ENCODE data around the gene SHMT1.
A peak's percentile ranks its signal among the peaks of the same experiment; 100 is the strongest.

Gene SHMT1

GRCh38 chr17:18326572-18326971 is 36.8 kb downstream of the SHMT1 start:
- H3K9me3 Mint-ChIP-seq, result no peaks in the 10 kb centered on the region
- H3K36me3 Mint-ChIP-seq (ENCODE audit: low read depth), result peaks cover 99% of the 10 kb centered on the region
- intact Hi-C loops (cut with micrococcal nuclease), result no loop called here
- peaks cover 51% of the 10 kb centered on the region for H3K4me1 Mint-ChIP-seq (ENCODE audit: low read depth)
- no peak overlapping the region for H3K4me3 Mint-ChIP-seq
- H3K27ac Mint-ChIP-seq, result peak overlapping the region; percentile 33
- no peaks in the 10 kb centered on the region for H3K27me3 Mint-ChIP-seq

GRCh38 chr17:18326039-18326438 is 37.3 kb downstream of the SHMT1 start:
- Mint-ChIP-seq H3K4me1 (ENCODE audit: low read depth) (peaks cover 56% of the 10 kb centered on the region), H3K27ac (peak overlapping the region; percentile 33), H3K27me3 (no peaks in the 10 kb centered on the region), H3K9me3 (no peaks in the 10 kb centered on the region), H3K4me3 (no peak overlapping the region), H3K36me3 (ENCODE audit: low read depth) (peaks cover 99% of the 10 kb centered on the region)
- intact Hi-C loops (cut with micrococcal nuclease), result no loop called here

GRCh38 chr17:18324140-18325050 is 39.0 kb downstream of the SHMT1 start:
- Mint-ChIP-seq H3K4me1 (ENCODE audit: low read depth) (peaks cover 72% of the 10 kb centered on the region), H3K27me3 (no peaks in the 10 kb centered on the region), H3K9me3 (no peaks in the 10 kb centered on the region), H3K36me3 (ENCODE audit: low read depth) (peaks cover 99% of the 10 kb centered on the region), H3K4me3 (no peak overlapping the region), H3K27ac (peak overlapping the region; percentile 32)
- intact Hi-C loops (cut with micrococcal nuclease), result loop anchor here (1.0 kb wide), 1 partner anchor 9 kb away; the partner anchor contains the start of gene SMCR8

GRCh38 chr17:18323507-18324139 is 39.7 kb downstream of the SHMT1 start:
- Mint-ChIP-seq H3K9me3 (no peaks in the 10 kb centered on the region), H3K27me3 (no peaks in the 10 kb centered on the region), H3K4me1 (ENCODE audit: low read depth) (peaks cover 80% of the 10 kb centered on the region), H3K4me3 (no peak overlapping the region), H3K27ac (peak overlapping the region; percentile 41), H3K36me3 (ENCODE audit: low read depth) (peaks cover 99% of the 10 kb centered on the region)
- intact Hi-C loops (cut with micrococcal nuclease), result no loop called here

- intact Hi-C loops (cut with micrococcal nuclease), result no loop called here
- Mint-ChIP-seq H3K27ac (peak overlapping the region; percentile 41), H3K4me3 (no peak overlapping the region), H3K9me3 (no peaks in the 10 kb centered on the region), H3K4me1 (ENCODE audit: low read depth) (peaks cover 85% of the 10 kb centered on the region), H3K27me3 (no peaks in the 10 kb centered on the region), H3K36me3 (ENCODE audit: low read depth) (peaks cover 97% of the 10 kb centered on the region)
These were observed 40.3 kb downstream of the SHMT1 start for GRCh38 chr17:18323007-18323406.

GRCh38 chr17:18322522-18322921 is 40.8 kb downstream of the SHMT1 start:
- Mint-ChIP-seq H3K9me3 (no peaks in the 10 kb centered on the region), H3K27ac (peak overlapping the region; percentile 24), H3K27me3 (no peaks in the 10 kb centered on the region), H3K4me1 (ENCODE audit: low read depth) (peaks cover 90% of the 10 kb centered on the region), H3K36me3 (ENCODE audit: low read depth) (peaks cover 97% of the 10 kb centered on the region), H3K4me3 (no peak overlapping the region)
- intact Hi-C loops (cut with micrococcal nuclease), result no loop called here

GRCh38 chr17:18321309-18321708 is 42.0 kb downstream of the SHMT1 start:
- no peak overlapping the region for H3K27ac Mint-ChIP-seq
- H3K36me3 Mint-ChIP-seq (ENCODE audit: low read depth), result peaks cover 97% of the 10 kb centered on the region

GRCh38 chr17:18320301-18320700 is 43.0 kb downstream of the SHMT1 start:
- Mint-ChIP-seq H3K9me3 (peaks cover 6% of the 10 kb centered on the region), H3K4me3 (peak overlapping the region; percentile 32), H3K27me3 (no peaks in the 10 kb centered on the region), H3K36me3 (ENCODE audit: low read depth) (peaks cover 98% of the 10 kb centered on the region), H3K4me1 (ENCODE audit: low read depth) (peaks cover 94% of the 10 kb centered on the region), H3K27ac (peak overlapping the region; percentile 7)
- intact Hi-C loops (cut with micrococcal nuclease), result no loop called here

More at GRCh38 chr17:18321309-18321708, 42.0 kb downstream of the SHMT1 start:
- intact Hi-C loops (cut with micrococcal nuclease), result no loop called here
- H3K4me1 Mint-ChIP-seq (ENCODE audit: low read depth), result peaks cover 96% of the 10 kb centered on the region
- H3K4me3 Mint-ChIP-seq, result no peak overlapping the region
- no peaks in the 10 kb centered on the region for H3K27me3 Mint-ChIP-seq
- H3K9me3 Mint-ChIP-seq, result peaks cover 4% of the 10 kb centered on the region

GRCh38 chr17:18319604-18320256 is 43.6 kb downstream of the SHMT1 start:
- Mint-ChIP-seq H3K27me3 (no peaks in the 10 kb centered on the region), H3K9me3 (peaks cover 6% of the 10 kb centered on the region), H3K4me1 (ENCODE audit: low read depth) (peaks cover 88% of the 10 kb centered on the region), H3K4me3 (peak overlapping the region; percentile 32), H3K36me3 (ENCODE audit: low read depth) (peaks cover 98% of the 10 kb centered on the region), H3K27ac (peak overlapping the region; percentile 7)
- intact Hi-C loops (cut with micrococcal nuclease), result no loop called here

GRCh38 chr17:18318771-18319450 is 44.4 kb downstream of the SHMT1 start:
- intact Hi-C loops (cut with micrococcal nuclease), result no loop called here
- Mint-ChIP-seq H3K36me3 (ENCODE audit: low read depth) (peaks cover 98% of the 10 kb centered on the region), H3K27ac (peak overlapping the region; percentile 7), H3K9me3 (peaks cover 6% of the 10 kb centered on the region), H3K4me3 (peak overlapping the region; percentile 50), H3K4me1 (ENCODE audit: low read depth) (peaks cover 83% of the 10 kb centered on the region), H3K27me3 (no peaks in the 10 kb centered on the region)

GRCh38 chr17:18318117-18318516 is 45.2 kb downstream of the SHMT1 start:
- Mint-ChIP-seq H3K4me3 (peak overlapping the region; percentile 64), H3K27ac (peak overlapping the region; percentile 100), H3K36me3 (ENCODE audit: low read depth) (peaks cover 96% of the 10 kb centered on the region), H3K4me1 (ENCODE audit: low read depth) (peaks cover 83% of the 10 kb centered on the region), H3K9me3 (peaks cover 6% of the 10 kb centered on the region), H3K27me3 (no peaks in the 10 kb centered on the region)
- intact Hi-C loops (cut with micrococcal nuclease), result no loop called here

GRCh38 chr17:18315961-18316360 is 47.4 kb downstream of the SHMT1 start:
- H3K27ac Mint-ChIP-seq, result peak overlapping the region; percentile 100
- peaks cover 82% of the 10 kb centered on the region for H3K4me1 Mint-ChIP-seq (ENCODE audit: low read depth)
- peaks cover 96% of the 10 kb centered on the region for H3K36me3 Mint-ChIP-seq (ENCODE audit: low read depth)
- peaks cover 6% of the 10 kb centered on the region for H3K9me3 Mint-ChIP-seq
- intact Hi-C loops (cut with micrococcal nuclease), result loop anchor here (1.0 kb wide), 3 partner anchors 9 to 58 kb away; partner anchors contain the start of genes FLII and SHMT1
- H3K4me3 Mint-ChIP-seq, result peak overlapping the region; percentile 89
- no peaks in the 10 kb centered on the region for H3K27me3 Mint-ChIP-seq

GRCh38 chr17:18315562-18315922 is 47.8 kb downstream of the SHMT1 start:
- Mint-ChIP-seq H3K27me3 (no peaks in the 10 kb centered on the region), H3K4me3 (peak overlapping the region; percentile 89), H3K27ac (peak overlapping the region; percentile 100), H3K4me1 (ENCODE audit: low read depth) (peaks cover 82% of the 10 kb centered on the region), H3K9me3 (peaks cover 6% of the 10 kb centered on the region), H3K36me3 (ENCODE audit: low read depth) (peaks cover 96% of the 10 kb centered on the region)
- intact Hi-C loops (cut with micrococcal nuclease), result loop anchor here (1.0 kb wide), 3 partner anchors 10 to 57 kb away; partner anchors contain the start of genes FLII and SHMT1
